DOHH2 (cell line): ENCODE measurements around the gene BICC1.

ENCODE experiments used
- H3F3A ChIP-seq: fragments of 200-600 bp; sonication (generic), shearing (Covaris generic); 2 replicates; pipeline ENCODE4 v1.6.0; 2016; ENCODE audit warnings: antibody characterized with exemption, mild to moderate bottlenecking; ENCODE audit not compliant: control insufficient read depth, insufficient read depth
- H3K27ac ChIP-seq: fragments of 200-600 bp; sonication (generic); 2 replicates; pipeline ENCODE4 v1.5.1; 2014; ENCODE audit warnings: low read depth, mild to moderate bottlenecking, low read length, moderate library complexity
- H3K27me3 ChIP-seq: fragments of 200-600 bp; sonication (generic); 2 replicates; pipeline ENCODE4 v1.6.1; 2014; ENCODE audit warnings: mild to moderate bottlenecking, low read length, mixed read lengths; ENCODE audit not compliant: control insufficient read depth
- H3K36me3 ChIP-seq: fragments of 200-600 bp; sonication (generic); 2 replicates; pipeline ENCODE4 v1.6.1; 2014; ENCODE audit warnings: mild to moderate bottlenecking, low read length, moderate library complexity, mixed read lengths; ENCODE audit not compliant: control insufficient read depth
- H3K4me1 ChIP-seq: fragments of 200-600 bp; sonication (generic); 2 replicates; pipeline ENCODE4 v1.6.1; 2014; ENCODE audit warnings: mild to moderate bottlenecking, low read length, mixed read lengths; ENCODE audit not compliant: control insufficient read depth
- H3K4me2 ChIP-seq: fragments of 200-600 bp; sonication (generic); 2 replicates; pipeline ENCODE4 v1.6.0; 2014; ENCODE audit warnings: mild to moderate bottlenecking, low read length, moderate library complexity
- H3K4me3 ChIP-seq: fragments of 200-600 bp; sonication (generic); 2 replicates; pipeline ENCODE4 v1.5.1; 2014; ENCODE audit warnings: mild to moderate bottlenecking, low read length, mixed read lengths
- H3K79me2 ChIP-seq: fragments of 200-600 bp; sonication (generic); 2 replicates; pipeline ENCODE4 v1.6.1; 2014; ENCODE audit warnings: mild to moderate bottlenecking, low read length, mixed read lengths; ENCODE audit not compliant: control insufficient read depth
- H3K9me2 ChIP-seq: fragments of 200-600 bp; sonication (generic); replicated peaks from 2 replicates; pipeline ENCODE4 v1.6.1; 2014; ENCODE audit warnings: mild to moderate bottlenecking, low read length, mixed read lengths; ENCODE audit not compliant: control insufficient read depth
- H3K9me3 ChIP-seq: fragments of 200-600 bp; sonication (generic); 2 replicates; pipeline ENCODE4 v1.6.1; 2014; ENCODE audit warnings: antibody characterized with exemption, low read length, mixed read lengths; ENCODE audit not compliant: control insufficient read depth, insufficient read depth
- H4K20me1 ChIP-seq: fragments of 200-600 bp; sonication (generic); 2 replicates; pipeline ENCODE4 v1.6.0; 2014; ENCODE audit warnings: low read depth, mild to moderate bottlenecking, antibody characterized with exemption, low read length, moderate library complexity; ENCODE audit not compliant: control insufficient read depth, insufficient read depth
- CTCF ChIP-seq: fragments of 200-600 bp; sonication (generic); IDR thresholded peaks from one replicate; pipeline ENCODE4 v1.5.1; 2014; ENCODE audit warnings: antibody characterized with exemption, mild to moderate bottlenecking, low read depth, low read length; ENCODE audit not compliant: poor library complexity, severe bottlenecking
- EZH2phosphoT487 ChIP-seq: fragments of 200-600 bp; sonication (generic); IDR thresholded peaks from 2 replicates; pipeline ENCODE4 v1.6.1; 2017; ENCODE audit warnings: borderline replicate concordance, mild to moderate bottlenecking, antibody characterized with exemption, low read length, moderate library complexity, mixed read lengths

The BICC1 gene

GRCh38 chr10:58695022-58695421 is 182.3 kb downstream of the BICC1 start:
- no peak overlapping the region for H3K27ac ChIP-seq
- no peaks in the 10 kb centered on the region for H4K20me1 ChIP-seq
- no peaks in the 10 kb centered on the region for H3K36me3 ChIP-seq
- TF ChIP-seq CTCF (no peak), EZH2phosphoT487 (no peak)
- H3K4me2 ChIP-seq, result no peak overlapping the region
- H3K27me3 ChIP-seq, result no peaks in the 10 kb centered on the region
- H3K4me1 ChIP-seq, result no peaks in the 10 kb centered on the region
- H3K4me3 ChIP-seq, result no peak overlapping the region
- H3F3A ChIP-seq, result no peaks in the 10 kb centered on the region
- H3K79me2 ChIP-seq, result no peaks in the 10 kb centered on the region
- H3K9me2 ChIP-seq, result no peaks in the 10 kb centered on the region
- H3K9me3 ChIP-seq, result no peaks in the 10 kb centered on the region

DNA sequence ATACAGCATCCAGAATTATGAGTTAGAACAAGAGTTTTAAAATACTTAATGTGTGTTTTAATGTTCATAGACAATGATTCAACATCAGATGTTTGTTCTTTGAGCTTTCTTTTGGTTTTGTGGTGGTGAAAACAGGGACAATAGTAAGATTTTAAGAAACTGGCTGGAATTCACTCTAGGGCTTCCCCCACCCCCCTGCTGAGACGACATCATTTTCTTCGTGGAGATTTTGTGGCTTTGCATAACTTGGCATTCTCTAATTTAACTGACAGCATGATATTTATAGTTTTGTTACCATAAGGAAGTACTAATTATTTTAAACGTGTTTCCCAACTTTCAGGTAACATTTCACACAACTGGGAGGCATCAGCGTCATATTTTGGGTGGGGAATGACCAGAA is 184.1 kb downstream of the BICC1 start:
- Histone ChIP-seq H3F3A (no peaks in the 10 kb centered on the region), H3K9me2 (no peaks in the 10 kb centered on the region), H3K4me2 (no peak overlapping the region), H3K9me3 (no peaks in the 10 kb centered on the region), H3K27me3 (no peaks in the 10 kb centered on the region), H3K4me3 (no peak overlapping the region), H4K20me1 (no peaks in the 10 kb centered on the region), H3K27ac (no peak overlapping the region), H3K36me3 (no peaks in the 10 kb centered on the region), H3K4me1 (no peaks in the 10 kb centered on the region), H3K79me2 (no peaks in the 10 kb centered on the region)
- TF ChIP-seq CTCF, result no peak
- TF ChIP-seq EZH2phosphoT487, result no peak

GRCh38 chr10:58697691-58698090 is 185.0 kb downstream of the BICC1 start:
- no peaks in the 10 kb centered on the region for H3K79me2 ChIP-seq
- TF ChIP-seq CTCF, result no peak
- H3K9me2 ChIP-seq, result no peaks in the 10 kb centered on the region
- no peaks in the 10 kb centered on the region for H3K27me3 ChIP-seq
- H3K4me2 ChIP-seq, result no peak overlapping the region
- no peaks in the 10 kb centered on the region for H3F3A ChIP-seq
- H3K9me3 ChIP-seq, result no peaks in the 10 kb centered on the region
- no peaks in the 10 kb centered on the region for H4K20me1 ChIP-seq
- no peak overlapping the region for H3K4me3 ChIP-seq
- no peaks in the 10 kb centered on the region for H3K4me1 ChIP-seq
- H3K36me3 ChIP-seq, result no peaks in the 10 kb centered on the region
- H3K27ac ChIP-seq, result no peak overlapping the region
